KMS-11 (cell line): ENCODE measurements around the gene UBL4A.

Experiments
- H2AFZ ChIP-seq: fragments of 200-600 bp; sonication (generic); 2 replicates; pipeline ENCODE4 v1.6.1; 2016; ENCODE audit warnings: antibody characterized with exemption, mixed run types, low read depth
- H3K27ac ChIP-seq: fragments of 200-600 bp; sonication (generic); 2 replicates; pipeline ENCODE4 v1.6.1; 2016; ENCODE audit warnings: mild to moderate bottlenecking, mixed run types
- H3K27me3 ChIP-seq: fragments of 200-600 bp; sonication (generic); 2 replicates; pipeline ENCODE4 v1.6.1; 2017; ENCODE audit warnings: mild to moderate bottlenecking, low read depth, mixed run types, moderate library complexity; ENCODE audit not compliant: insufficient read depth
- H3K36me3 ChIP-seq: fragments of 200-600 bp; sonication (generic); 2 replicates; pipeline ENCODE4 v1.6.1; 2017; ENCODE audit warnings: mild to moderate bottlenecking, mixed run types; ENCODE audit not compliant: insufficient read depth
- H3K4me1 ChIP-seq: fragments of 200-600 bp; sonication (generic); 2 replicates; pipeline ENCODE4 v1.6.1; 2016; ENCODE audit warnings: mild to moderate bottlenecking, low read depth, mixed run types; ENCODE audit not compliant: poor library complexity, severe bottlenecking
- H3K4me2 ChIP-seq: fragments of 200-600 bp; sonication (generic); 2 replicates; pipeline ENCODE4 v1.7.0; 2016; ENCODE audit warnings: mild to moderate bottlenecking, mixed run types
- H3K4me3 ChIP-seq: fragments of 200-600 bp; sonication (generic); IDR thresholded peaks from 2 replicates; pipeline ENCODE4 v1.6.1; 2017; ENCODE audit warnings: low read depth, low read length, mixed read lengths; ENCODE audit not compliant: insufficient read depth
- H3K79me2 ChIP-seq: fragments of 200-600 bp; sonication (generic); 2 replicates; pipeline ENCODE4 v1.6.1; 2016; ENCODE audit warnings: low read depth, mixed run types; ENCODE audit not compliant: insufficient read depth
- H3K9ac ChIP-seq: fragments of 200-600 bp; sonication (generic); 2 replicates; pipeline ENCODE4 v1.6.1; 2016; ENCODE audit warnings: mild to moderate bottlenecking, mixed run types
- H4K20me1 ChIP-seq: fragments of 200-600 bp; sonication (generic); 2 replicates; pipeline ENCODE4 v1.6.1; 2016; ENCODE audit warnings: mild to moderate bottlenecking, mixed run types; ENCODE audit not compliant: insufficient read depth
- TF ChIP-seq, protein P1 (sequence below): fragments of 200-600 bp; sonication (generic); conservative IDR thresholded peaks from 2 replicates; pipeline ENCODE4 v1.6.1; 2017; ENCODE audit warnings: low read depth, mild to moderate bottlenecking, antibody characterized with exemption, low read length, moderate library complexity, mixed read lengths

Gene UBL4A

DNA sequence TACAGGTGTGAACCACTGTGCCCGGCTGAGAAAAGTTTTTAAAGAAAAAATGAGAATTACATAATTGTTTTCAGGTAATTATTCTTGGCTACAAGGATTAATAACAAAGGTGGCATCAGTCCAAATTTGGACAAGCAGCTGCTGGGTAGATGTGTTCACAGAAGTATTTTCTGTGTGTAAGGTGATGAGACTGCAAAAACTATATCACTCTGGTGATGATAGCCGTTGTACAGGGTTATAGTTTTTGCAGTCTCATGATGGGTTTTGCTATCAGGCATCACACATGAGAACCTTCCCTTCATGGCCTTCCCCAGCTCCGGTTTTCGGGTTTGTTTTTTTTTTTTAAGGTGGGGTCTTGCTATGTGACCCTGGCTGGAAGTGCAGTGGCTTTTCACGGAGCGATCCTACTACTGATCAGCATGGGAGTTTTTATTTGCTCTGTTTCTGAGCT lies 9.1 kb upstream of the UBL4A start:
- Histone ChIP-seq H3K4me1 (peaks cover 5% of the 10 kb centered on the region), H3K4me3 (no peak overlapping the region), H3K36me3 (no peaks in the 10 kb centered on the region), H3K79me2 (no peaks in the 10 kb centered on the region), H3K4me2 (no peak overlapping the region), H3K9ac (no peak overlapping the region), H3K27me3 (no peaks in the 10 kb centered on the region), H2AFZ (no peak overlapping the region), H4K20me1 (no peaks in the 10 kb centered on the region), H3K27ac (no peak overlapping the region)
- TF ChIP-seq, protein P1, sequence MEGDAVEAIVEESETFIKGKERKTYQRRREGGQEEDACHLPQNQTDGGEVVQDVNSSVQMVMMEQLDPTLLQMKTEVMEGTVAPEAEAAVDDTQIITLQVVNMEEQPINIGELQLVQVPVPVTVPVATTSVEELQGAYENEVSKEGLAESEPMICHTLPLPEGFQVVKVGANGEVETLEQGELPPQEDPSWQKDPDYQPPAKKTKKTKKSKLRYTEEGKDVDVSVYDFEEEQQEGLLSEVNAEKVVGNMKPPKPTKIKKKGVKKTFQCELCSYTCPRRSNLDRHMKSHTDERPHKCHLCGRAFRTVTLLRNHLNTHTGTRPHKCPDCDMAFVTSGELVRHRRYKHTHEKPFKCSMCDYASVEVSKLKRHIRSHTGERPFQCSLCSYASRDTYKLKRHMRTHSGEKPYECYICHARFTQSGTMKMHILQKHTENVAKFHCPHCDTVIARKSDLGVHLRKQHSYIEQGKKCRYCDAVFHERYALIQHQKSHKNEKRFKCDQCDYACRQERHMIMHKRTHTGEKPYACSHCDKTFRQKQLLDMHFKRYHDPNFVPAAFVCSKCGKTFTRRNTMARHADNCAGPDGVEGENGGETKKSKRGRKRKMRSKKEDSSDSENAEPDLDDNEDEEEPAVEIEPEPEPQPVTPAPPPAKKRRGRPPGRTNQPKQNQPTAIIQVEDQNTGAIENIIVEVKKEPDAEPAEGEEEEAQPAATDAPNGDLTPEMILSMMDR: no peak

GRCh38 chrX:154494715-154495114 lies 8.3 kb upstream of the UBL4A start:
- Histone ChIP-seq H3K27me3 (no peaks in the 10 kb centered on the region), H3K4me3 (no peak overlapping the region), H2AFZ (no peak overlapping the region), H3K79me2 (no peaks in the 10 kb centered on the region; the same call in 1 of the 2 replicates), H3K4me2 (no peak overlapping the region), H3K4me1 (peaks cover 5% of the 10 kb centered on the region), H3K36me3 (no peaks in the 10 kb centered on the region), H4K20me1 (no peaks in the 10 kb centered on the region), H3K9ac (no peak overlapping the region), H3K27ac (no peak overlapping the region)
- TF ChIP-seq, protein P1: no peak

DNA sequence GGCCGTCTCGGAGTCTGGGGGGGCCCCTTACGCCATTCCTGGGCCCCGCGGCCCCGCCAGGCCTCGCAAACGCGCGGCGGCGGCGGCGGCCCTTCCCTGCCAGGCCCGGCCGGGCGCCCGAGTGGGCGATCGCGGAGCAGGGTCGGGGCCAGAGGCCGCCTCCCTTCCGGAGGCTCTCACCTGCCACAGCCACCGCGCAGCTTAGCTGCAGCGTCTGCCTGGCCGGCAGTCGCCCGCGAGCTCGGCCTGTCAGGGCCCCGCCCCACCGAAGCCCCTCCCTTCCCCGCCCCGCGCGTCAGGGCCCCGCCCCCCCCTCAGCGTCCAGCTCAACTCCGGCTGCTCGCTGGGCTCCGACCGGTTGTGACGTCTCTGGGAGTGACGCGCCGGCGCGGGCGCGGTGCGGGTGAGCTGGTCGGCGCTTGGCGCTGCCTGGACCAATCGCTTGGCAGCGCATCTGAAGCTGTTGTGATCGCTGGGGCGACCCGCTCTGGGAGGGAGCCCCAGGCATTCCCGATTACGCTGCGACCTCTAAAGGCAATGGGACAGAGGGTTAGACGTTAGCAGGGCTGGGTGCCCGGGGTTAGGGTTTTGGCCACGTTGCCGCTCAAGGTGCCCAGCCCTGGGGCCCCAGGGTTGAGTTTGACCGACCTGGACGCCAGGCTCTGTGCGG lies 4.1 kb upstream of the UBL4A start, which contains the start of gene SLC10A3:
TSS of gene SLC10A3 (minus strand) at position 216 of the 670 bp plus-strand sequence. CDS start 1,689 bp downstream, outside the sequence.
- Histone ChIP-seq H3K4me3 (no peak within 1 kb of the TSS), H3K9ac (peak within 1 kb of the TSS; percentile 72), H3K36me3 (no peaks in the 10 kb centered on the region), H4K20me1 (no peaks in the 10 kb centered on the region), H3K27me3 (no peaks in the 10 kb centered on the region), H3K79me2 (peaks cover 6% of the 10 kb centered on the region; the same call in 1 of the 2 replicates), H2AFZ (peak within 1 kb of the TSS; percentile 86), H3K4me2 (peak within 1 kb of the TSS; percentile 43), H3K27ac (peak within 1 kb of the TSS; percentile 85), H3K4me1 (peaks cover 3% of the 10 kb centered on the region)
- TF ChIP-seq, protein P1: no peak

DNA sequence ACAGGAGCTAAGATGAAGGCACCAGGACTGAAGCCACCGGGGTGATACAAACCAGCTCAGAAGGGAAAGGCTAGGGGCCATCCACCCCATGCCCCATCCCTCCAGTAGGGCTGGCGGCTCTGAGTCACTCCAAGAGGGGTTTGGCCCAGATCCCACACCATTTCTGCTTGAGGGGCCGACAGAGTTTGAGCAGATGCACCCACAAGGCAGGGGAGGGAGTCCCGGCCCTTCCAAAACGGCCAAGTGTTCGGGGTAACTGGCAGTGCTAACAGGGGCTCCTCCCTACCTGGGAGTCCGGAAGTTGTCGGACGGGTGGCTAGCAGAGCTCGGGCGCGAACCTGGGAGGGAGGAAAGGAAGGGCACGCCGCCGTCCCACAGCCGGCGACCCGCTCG lies 3.6 kb upstream of the UBL4A start:
- no peak overlapping the region for H2AFZ ChIP-seq
- H4K20me1 ChIP-seq: no peaks in the 10 kb centered on the region
- H3K4me2 ChIP-seq: peak overlapping the region; percentile 39
- H3K27ac ChIP-seq: peak overlapping the region; percentile 30; the same call in 1 of the 2 replicates
- H3K36me3 ChIP-seq: no peaks in the 10 kb centered on the region
- peaks cover 12% of the 10 kb centered on the region; the same call in 1 of the 2 replicates for H3K79me2 ChIP-seq
- no peaks in the 10 kb centered on the region for H3K27me3 ChIP-seq
- H3K4me1 ChIP-seq: no peaks in the 10 kb centered on the region
- H3K9ac ChIP-seq: peak overlapping the region; percentile 49; the same call in 1 of the 2 replicates
- TF ChIP-seq, protein P1: no peak
- no peak overlapping the region for H3K4me3 ChIP-seq
